ENCODE measurements around the gene SARDH. TPM values are rescaled to one million over a fixed set of nuclear protein-coding genes. Genes with fewer than 3 reads are reported as not detected.

Gene SARDH
- total and polyA plus RNA-seq, 2 of the 13 experiments (the other 11 are each of a cell fraction or from before 2014, with no cell fraction given): 11.6 to 34.9 TPM

DNA sequence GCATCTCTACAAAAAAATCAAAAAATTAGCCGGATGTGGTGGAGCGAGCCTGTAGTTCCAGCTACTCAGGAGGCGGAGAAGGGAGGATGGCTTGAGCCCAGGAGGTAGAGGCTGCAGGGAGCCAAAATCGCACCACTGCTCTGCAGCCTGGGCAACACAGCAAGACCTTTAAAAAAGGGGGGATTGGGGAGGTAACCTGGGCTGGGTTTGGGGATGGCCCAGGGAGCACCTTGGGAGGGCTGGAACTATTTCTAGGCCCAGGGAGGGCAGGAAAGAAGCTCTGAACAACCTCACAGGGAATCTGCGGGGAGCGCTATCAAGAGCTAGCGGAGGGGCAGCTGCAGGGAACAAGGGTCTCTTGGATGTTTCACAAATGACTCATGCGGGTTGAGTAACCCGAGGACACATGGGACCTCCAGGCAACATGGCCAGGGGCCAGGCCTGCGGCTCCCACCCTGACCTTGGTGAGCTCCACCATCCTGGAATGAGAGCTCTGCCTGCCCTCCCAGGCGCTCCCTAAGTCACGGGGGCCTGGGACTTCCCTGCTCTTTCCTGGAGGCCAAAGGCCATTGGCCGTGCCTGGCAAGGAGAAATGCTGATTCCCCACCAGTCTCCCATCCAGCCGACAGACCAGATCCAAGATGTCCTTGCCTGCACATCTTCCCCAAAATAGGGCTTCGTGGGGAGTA lies 23.4 kb downstream of the SARDH start (continued):
- TF ChIP-seq, protein P1, sequence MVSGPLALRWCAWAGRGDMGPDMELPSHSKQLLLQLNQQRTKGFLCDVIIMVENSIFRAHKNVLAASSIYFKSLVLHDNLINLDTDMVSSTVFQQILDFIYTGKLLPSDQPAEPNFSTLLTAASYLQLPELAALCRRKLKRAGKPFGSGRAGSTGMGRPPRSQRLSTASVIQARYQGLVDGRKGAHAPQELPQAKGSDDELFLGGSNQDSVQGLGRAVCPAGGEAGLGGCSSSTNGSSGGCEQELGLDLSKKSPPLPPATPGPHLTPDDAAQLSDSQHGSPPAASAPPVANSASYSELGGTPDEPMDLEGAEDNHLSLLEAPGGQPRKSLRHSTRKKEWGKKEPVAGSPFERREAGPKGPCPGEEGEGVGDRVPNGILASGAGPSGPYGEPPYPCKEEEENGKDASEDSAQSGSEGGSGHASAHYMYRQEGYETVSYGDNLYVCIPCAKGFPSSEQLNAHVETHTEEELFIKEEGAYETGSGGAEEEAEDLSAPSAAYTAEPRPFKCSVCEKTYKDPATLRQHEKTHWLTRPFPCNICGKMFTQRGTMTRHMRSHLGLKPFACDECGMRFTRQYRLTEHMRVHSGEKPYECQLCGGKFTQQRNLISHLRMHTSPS (CRISPR knock-in tag; IDR thresholded peaks at IDR 0.05; ENCODE audit: low read depth): peak; percentile 86
- TF ChIP-seq SMARCE1 (IDR thresholded peaks at IDR 0.05; ENCODE audit: borderline replicate concordance): no peak
- no peak for TF ChIP-seq CAMTA2 (CRISPR knock-in tag; IDR thresholded peaks at IDR 0.05; ENCODE audit: borderline replicate concordance)
- peak; percentile 60; the same call in 1 of the 2 replicates for TF ChIP-seq ZBTB20 (CRISPR knock-in tag; IDR thresholded peaks at IDR 0.05; ENCODE audit: borderline replicate concordance, low read depth)
- TF ChIP-seq ZNF20 (CRISPR knock-in tag; IDR thresholded peaks at IDR 0.05): no peak
- TF ChIP-seq, protein P2, sequence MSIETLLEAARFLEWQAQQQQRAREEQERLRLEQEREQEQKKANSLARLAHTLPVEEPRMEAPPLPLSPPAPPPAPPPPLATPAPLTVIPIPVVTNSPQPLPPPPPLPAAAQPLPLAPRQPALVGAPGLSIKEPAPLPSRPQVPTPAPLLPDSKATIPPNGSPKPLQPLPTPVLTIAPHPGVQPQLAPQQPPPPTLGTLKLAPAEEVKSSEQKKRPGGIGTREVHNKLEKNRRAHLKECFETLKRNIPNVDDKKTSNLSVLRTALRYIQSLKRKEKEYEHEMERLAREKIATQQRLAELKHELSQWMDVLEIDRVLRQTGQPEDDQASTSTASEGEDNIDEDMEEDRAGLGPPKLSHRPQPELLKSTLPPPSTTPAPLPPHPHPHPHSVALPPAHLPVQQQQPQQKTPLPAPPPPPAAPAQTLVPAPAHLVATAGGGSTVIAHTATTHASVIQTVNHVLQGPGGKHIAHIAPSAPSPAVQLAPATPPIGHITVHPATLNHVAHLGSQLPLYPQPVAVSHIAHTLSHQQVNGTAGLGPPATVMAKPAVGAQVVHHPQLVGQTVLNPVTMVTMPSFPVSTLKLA (IDR thresholded peaks at IDR 0.05): peak; percentile 49
- no peak for TF ChIP-seq ZFYVE20 (CRISPR knock-in tag; IDR thresholded peaks at IDR 0.05; ENCODE audit: borderline replicate concordance, low read depth)
- TF ChIP-seq, protein P3, sequence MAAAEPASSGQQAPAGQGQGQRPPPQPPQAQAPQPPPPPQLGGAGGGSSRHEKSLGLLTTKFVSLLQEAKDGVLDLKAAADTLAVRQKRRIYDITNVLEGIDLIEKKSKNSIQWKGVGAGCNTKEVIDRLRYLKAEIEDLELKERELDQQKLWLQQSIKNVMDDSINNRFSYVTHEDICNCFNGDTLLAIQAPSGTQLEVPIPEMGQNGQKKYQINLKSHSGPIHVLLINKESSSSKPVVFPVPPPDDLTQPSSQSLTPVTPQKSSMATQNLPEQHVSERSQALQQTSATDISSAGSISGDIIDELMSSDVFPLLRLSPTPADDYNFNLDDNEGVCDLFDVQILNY (CRISPR knock-in tag; conservative IDR thresholded peaks at IDR 0.05): no peak
- no peak for TF ChIP-seq ZNF773 (CRISPR knock-in tag; IDR thresholded peaks at IDR 0.05; ENCODE audit: borderline replicate concordance)
- no peak for TF ChIP-seq ZNF3 (CRISPR knock-in tag; IDR thresholded peaks at IDR 0.05)
- TF ChIP-seq, protein P4, sequence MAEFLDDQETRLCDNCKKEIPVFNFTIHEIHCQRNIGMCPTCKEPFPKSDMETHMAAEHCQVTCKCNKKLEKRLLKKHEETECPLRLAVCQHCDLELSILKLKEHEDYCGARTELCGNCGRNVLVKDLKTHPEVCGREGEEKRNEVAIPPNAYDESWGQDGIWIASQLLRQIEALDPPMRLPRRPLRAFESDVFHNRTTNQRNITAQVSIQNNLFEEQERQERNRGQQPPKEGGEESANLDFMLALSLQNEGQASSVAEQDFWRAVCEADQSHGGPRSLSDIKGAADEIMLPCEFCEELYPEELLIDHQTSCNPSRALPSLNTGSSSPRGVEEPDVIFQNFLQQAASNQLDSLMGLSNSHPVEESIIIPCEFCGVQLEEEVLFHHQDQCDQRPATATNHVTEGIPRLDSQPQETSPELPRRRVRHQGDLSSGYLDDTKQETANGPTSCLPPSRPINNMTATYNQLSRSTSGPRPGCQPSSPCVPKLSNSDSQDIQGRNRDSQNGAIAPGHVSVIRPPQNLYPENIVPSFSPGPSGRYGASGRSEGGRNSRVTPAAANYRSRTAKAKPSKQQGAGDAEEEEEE (CRISPR knock-in tag; IDR thresholded peaks at IDR 0.05; ENCODE audit: borderline replicate concordance): no peak
- no peak for TF ChIP-seq ZNF24 (IDR thresholded peaks at IDR 0.05)
- TF ChIP-seq PHF8 (CRISPR knock-in tag; IDR thresholded peaks at IDR 0.05): peak; percentile 29; the same call in 1 of the 2 replicates
- no peak for TF ChIP-seq ZNF619 (CRISPR knock-in tag; IDR thresholded peaks at IDR 0.05)
- TF ChIP-seq GABPB1 (CRISPR knock-in tag; IDR thresholded peaks at IDR 0.05): peak; percentile 56
- TF ChIP-seq NFIC (IDR thresholded peaks at IDR 0.05; ENCODE audit: low read length): peak; percentile 64
- peak; percentile 32; the same call in 1 of the 2 replicates for TF ChIP-seq TCF7 (IDR thresholded peaks at IDR 0.05; ENCODE audit: low read depth)
- TF ChIP-seq ZNF839 (CRISPR knock-in tag; IDR thresholded peaks at IDR 0.05; ENCODE audit: borderline replicate concordance): no peak
- no peak for TF ChIP-seq ZSCAN30 (CRISPR knock-in tag; IDR thresholded peaks at IDR 0.05)
- no peak for TF ChIP-seq CHCHD3 (CRISPR knock-in tag; IDR thresholded peaks at IDR 0.05)
- TF ChIP-seq ARNT (IDR thresholded peaks at IDR 0.05): no peak
